ENCODE data around the gene NEUROG1. TPM values are rescaled to one million over a fixed set of nuclear protein-coding genes. Genes with fewer than 3 reads are reported as not detected.

Gene NEUROG1
- total and polyA plus RNA-seq, 2 experiments from 2014 or later: 0.16 TPM; not detected in 1

- TF ChIP-seq ZNF462 (CRISPR knock-in tag; IDR thresholded peaks at IDR 0.05) (no peak), CTCF (conservative IDR thresholded peaks at IDR 0.05; ENCODE audit: low read depth in 2 of 2) (no peak), ZNF331 (CRISPR knock-in tag; IDR thresholded peaks at IDR 0.05; ENCODE audit: low read depth) (no peak), POLR2AphosphoS5 (IDR thresholded peaks at IDR 0.05; ENCODE audit: low read depth) (no peak), REST (IDR thresholded peaks at IDR 0.05; ENCODE audit: unreplicated experiment) (no peak), JUNB (IDR thresholded peaks at IDR 0.05; ENCODE audit: unreplicated experiment) (no peak)
Measured at GRCh38 chr5:135517631-135518030, 18.1 kb downstream of the NEUROG1 start (continued).
